NCI-H526 treated with DMSO at 0.1 percent for 48 hours (cell line): Measurements from ENCODE around the gene RBMXL3.
"Not testable (repeated sequence)": the region's sequence is repeated elsewhere in the genome, so short reads cannot be mapped to it uniquely, and the experiment has no call there.

Experiments used
- DNase-seq: peaks from one replicate; lab custom pipeline; 2025; lab: John Stamatoyannopoulos, UW

The RBMXL3 gene

DNA sequence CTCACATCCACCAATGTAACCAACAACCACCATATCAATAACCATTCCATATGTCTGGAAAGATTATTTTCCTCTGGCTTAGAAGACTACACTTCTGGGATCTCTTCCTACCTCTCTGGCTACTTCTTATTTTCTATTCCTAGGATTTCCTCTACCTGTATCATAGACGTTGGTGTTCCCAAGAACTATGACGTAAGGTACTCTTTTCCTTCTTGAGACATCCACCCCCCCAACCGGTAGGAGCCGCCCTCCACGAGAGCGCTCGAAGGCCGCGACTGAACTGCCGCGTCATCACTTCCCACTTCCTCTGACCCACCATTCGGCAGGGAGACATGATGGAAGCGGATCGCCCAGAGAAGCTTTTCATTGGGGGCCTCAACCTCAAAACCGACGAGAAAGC lies at the start of gene RBMXL3:
TSS of gene RBMXL3 (plus strand) at position 301 of the 400 bp plus-strand sequence. CDS start at position 333, 32 bp downstream.
- DNase-seq: no peak

DNA sequence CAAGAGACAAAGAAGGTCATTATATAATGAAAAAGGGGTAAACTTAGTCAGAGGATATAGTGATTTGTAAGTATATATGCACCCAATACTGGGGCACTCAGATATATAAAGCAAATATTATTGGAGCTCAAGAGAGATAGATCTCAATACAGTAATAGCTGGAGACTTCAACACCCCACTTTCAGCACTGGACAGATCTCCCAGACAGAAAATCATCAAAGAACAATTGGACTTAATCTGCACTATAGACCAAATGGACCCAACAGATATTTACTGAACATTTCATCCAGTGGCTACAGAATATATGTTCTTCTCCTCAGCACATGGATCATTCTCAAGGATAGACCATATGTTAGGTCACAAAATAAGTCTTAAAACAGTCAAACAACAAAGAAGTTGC lies 47.2 kb upstream of the RBMXL3 start:
- no peak for DNase-seq

DNA sequence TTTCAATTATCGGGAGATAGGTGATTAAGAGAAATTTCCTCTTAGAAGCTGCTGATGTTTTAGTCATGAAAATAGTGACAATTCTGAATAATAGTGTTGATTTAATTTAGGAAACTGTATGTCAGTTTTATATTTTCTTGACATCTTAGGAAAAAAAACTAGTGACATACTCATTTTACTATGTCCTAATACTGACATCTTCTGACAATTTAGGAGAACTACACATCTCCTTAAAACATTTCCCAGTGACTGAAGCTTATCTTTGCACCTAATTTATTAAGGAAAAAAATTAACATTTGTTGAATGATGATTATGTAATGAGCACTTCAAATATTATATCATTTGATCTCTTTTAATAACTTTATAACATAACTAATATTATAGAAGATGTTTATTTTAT lies 42.0 kb upstream of the RBMXL3 start:
- peak; percentile 5 for DNase-seq

GRCh38 chrX:115173181-115173580 lies 16.0 kb upstream of the RBMXL3 start:
- no peak for DNase-seq

DNA sequence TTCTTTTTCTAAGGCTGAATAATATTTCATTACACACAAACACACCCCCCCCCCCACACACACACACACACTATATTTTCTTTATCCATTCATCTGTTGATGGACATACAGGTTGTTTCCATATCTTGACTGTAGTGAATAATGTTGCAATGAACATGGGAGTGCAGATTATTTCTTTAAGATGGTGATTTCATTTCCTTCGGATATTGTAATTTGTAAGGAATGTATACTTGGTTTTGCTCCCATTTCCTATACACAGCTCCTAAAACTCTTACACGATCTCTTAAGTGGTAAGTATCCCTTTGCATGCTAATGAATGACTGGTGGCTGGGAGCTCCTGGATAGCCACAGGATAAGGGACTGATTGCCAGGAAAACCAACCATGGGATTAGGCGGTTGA lies 14.7 kb upstream of the RBMXL3 start:
- DNase-seq: no peak

DNA sequence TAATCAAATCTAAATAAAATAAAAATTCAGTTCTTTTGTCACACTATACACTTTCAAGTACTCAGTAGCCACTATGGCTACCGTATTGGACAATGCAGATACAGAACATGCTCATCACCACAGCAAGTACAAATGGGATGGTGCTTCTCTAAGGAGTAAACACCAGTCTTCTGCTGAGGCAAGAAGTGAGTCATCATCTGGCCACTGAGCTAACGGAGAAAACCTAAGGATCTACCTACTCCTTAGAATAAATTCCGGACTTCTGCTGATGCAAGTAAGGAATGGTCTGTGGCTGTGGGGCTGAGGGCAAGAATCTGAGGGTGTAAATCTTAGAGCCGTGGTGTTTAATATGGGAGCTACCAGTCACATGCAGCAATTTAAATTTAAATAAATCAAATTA lies 11.3 kb upstream of the RBMXL3 start:
- no peak for DNase-seq

GRCh38 chrX:115178473-115178872 lies 10.7 kb upstream of the RBMXL3 start:
- DNase-seq: no peak

GRCh38 chrX:115183980-115184379 lies 5.2 kb upstream of the RBMXL3 start:
- no peak for DNase-seq

- no peak for DNase-seq
Measured at GRCh38 chrX:115189646-115190635, 731 bp downstream of the RBMXL3 start.

DNA sequence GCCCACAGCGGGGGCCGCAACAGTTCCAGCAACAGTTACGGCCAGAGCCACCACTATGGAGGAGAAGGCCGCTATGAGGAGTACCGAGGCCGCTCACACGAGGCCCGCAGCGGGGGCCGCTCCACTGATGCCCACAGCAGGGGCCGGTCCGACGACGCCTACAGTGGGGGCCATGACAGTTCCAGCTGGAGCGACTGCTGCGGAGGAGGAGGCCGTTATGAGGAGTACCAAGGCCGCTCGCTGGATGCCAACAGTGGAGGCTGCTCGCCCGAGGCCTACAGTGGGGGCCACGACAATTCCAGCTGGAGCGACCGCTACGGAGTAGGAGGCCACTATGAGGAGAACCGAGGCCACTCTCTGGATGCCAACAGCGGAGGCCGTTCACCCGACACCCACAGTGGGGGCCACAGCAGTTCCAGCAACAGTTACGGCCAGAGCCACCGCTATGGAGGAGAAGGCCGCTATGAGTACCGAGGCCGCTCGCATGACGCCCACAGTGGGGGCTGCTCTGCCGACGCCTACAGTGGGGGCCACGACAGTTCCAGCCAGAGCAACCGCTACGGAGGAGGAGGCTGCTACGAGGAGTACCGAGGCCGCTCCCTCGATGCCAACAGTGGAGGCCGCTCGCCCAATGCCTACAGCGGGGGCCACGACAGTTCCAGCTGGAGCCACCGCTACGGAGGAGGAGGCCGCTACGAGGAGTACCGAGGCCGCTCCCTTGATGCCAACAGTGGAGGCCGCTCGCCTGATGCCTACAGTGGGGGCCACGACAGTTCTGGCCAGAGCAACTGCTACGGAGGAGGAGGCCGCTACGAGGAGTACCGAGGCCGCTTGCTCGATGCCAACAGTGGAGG lies 1.7 kb downstream of the RBMXL3 start:
- DNase-seq: no peak

GRCh38 chrX:115191490-115192243 lies 2.5 kb downstream of the RBMXL3 start:
- no peak for DNase-seq

DNA sequence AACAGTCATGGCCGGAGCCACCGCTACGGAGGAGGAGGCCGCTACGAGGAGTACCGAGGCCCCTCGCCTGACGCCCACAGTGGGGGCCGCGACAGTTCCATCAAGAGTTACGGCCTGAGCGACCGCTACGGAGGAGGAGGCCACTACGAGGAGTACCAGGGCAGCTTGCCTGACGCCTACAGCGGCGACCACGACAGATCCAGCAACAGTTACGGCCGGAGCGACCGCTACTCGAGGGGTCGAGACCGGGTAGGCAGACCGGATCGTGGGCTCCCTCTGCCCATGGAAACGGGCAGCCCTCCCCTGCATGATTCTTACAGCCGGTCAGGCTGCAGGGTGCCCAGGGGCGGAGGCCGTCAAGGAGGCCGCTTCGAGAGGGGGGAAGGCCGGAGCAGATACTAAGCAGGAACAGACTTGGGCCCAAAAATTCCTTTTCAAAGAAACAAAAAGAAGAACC lies 3.1 kb downstream of the RBMXL3 start:
- DNase-seq: no peak

DNA sequence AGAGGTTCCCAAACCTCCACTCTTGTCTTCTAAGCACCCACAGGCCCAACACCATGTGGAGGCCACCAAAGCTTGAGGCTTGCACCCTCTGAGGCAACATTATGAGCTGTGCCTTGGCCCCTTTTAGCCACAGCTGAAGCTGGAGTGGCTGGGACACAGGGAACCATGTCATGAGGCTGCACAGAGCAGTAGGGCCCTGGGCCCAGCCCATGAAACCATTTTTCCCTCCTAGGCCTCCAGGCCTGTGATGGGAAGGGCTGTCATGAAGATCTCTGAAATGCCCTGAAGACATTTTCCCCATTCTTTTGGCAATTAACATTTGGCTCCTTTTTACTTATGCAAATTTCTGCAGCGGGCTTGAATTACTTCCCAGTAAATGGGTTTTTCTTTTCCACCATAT lies 14.8 kb downstream of the RBMXL3 start:
- DNase-seq: no peak

DNA sequence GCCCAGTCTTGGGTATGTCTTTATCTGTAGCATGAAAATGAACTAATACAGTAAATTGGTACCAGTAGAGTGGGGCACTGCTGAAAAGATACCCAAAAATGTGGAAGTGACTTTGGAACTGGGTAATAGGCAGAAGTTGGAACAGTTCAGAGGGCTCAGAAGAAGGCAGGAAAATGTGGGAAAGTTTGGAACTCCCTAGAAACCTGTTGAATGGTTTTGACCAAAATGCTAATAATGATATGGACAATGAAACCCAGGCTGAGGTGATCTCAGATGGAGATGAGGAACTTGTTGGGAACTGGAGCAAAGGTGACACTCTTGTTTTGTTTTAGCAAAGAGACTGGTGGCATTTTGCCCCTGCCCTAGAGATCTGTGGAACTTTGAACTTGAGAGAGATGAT lies 20.3 kb downstream of the RBMXL3 start:
- not testable (repeated sequence) for DNase-seq

DNA sequence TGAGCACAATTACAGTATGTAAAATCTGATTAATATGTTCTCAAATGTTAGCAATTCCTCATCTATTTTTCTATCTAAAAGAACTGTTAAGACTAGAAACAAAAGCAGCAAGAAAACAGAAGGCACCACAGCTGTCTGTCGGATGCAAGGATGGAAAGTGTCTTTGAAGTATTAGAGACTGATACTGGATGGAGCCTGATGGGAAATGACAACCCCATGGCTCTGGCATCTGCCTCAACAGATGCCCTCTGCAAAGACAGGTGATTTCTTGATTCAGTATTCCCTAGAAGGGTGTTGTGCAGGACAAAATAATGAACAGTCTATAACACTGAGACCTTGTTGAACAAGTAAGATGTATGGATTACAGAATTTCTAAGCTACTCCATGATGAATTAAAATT lies 24.9 kb downstream of the RBMXL3 start:
- no peak for DNase-seq

DNA sequence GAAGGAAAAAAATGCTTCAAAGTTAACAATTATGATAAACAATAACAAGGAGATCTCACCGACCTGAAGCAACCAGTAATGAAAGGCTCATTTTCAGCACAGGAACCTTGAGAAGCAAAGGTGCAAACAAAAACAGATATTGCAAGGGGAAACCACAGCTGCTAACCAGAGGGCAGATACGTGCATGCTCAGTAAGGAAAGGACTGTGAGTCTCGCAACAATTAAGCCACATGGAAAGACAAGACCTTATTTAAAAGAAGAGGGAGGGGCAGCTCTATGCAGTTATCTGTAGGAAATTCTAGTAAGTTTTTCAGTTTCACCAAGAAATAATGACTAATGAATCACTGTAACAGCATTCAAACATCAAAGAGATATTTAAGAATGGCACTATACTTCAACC lies 25.4 kb downstream of the RBMXL3 start:
- no peak for DNase-seq

DNA sequence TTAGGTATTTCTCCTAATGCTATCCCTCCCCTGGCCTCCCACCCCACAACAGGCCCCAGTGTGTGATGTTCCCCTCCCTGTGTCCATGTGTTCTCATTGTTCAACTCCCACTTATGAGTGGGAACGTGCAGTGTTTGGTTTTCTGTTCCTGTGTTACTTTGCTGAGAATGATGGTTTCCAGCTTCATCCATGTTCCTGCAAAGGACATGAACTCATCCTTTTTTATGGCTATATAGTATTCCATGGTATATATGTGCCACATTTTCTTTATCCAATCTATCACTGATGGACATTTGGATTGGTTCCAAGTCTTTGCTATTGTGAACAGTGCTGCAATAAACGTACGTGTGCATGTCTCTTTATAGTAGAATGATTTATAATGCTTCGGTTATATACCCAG lies 28.1 kb downstream of the RBMXL3 start:
- not testable (repeated sequence) for DNase-seq

- DNase-seq: no peak
Measured at GRCh38 chrX:115226929-115227328, 37.7 kb downstream of the RBMXL3 start.

DNA sequence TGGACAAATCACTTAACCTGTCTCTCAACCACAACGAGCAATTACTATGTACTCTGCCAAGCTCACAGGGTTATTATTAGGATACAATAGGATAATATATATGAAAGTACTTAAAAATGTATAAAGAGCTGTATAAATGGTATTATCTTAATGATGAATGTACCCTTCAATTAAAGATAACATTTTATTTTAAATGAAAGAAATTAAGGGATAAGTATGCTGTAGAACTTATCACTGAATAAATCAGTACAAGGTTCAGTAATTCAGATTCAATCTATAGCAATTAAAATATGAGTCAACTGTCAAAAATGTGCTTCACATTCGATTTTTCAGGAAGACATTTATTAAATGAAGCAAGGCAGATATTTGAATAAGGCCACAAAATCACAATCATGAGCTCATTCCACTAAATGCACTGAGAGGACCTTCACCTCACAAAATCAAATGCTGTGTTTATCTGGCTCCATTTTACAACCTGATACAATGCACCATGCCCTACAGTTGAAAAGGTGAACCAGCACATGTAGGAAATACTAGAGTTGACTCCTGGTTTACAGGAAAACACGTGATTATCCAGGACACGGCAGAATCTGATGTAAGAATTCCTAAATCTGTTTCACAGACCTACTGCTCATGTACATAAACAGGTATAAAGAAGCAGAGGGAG lies 40.3 kb downstream of the RBMXL3 start:
- DNase-seq: no peak

DNA sequence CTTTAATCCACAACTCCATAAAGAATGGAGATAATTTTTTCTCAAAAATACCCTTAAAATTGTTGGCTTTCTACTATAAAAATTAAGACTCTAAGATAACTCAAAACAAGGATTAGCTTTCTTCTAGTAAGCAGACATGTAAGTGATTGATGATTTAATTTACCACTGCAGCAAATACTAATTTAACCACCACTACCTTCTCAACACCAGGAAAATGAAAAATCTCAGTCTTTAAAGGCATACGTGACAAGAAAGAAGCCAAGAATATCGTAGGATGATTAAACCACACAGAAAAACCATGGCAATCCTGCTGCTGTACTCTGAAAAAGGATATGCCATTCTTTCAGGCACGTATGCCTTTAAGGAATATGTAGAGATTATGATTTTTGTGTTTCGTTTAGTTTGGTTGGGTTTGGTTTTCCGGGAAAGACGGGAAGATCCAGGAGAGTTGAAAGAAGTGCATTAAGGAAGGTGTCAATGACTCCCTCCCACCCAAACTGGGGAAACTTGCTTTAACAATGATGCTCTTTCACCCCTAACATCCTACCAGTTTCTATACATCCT lies 43.8 kb downstream of the RBMXL3 start:
- DNase-seq: no peak
